Measurements from ENCODE around the gene PRSS27. TPM values are rescaled to one million over a fixed set of nuclear protein-coding genes. Genes with fewer than 3 reads are reported as not detected.

The PRSS27 gene
- polyA plus RNA-seq, 1 donor (not counting 4 experiments of a cell fraction or from before 2014, with no cell fraction given): 0.20 TPM

- Histone ChIP-seq H3K9ac (ENCODE audit: control insufficient read depth, extremely low read depth, insufficient read depth, low read length) (no peak overlapping the region), H3K9me1 (ENCODE audit: control insufficient read depth, extremely low read depth, insufficient read depth, low read length) (no peaks in the 10 kb centered on the region), H4K20me1 (ENCODE audit: control insufficient read depth, extremely low read depth, insufficient read depth, low read length) (no peaks in the 10 kb centered on the region), H3K27me3 (ENCODE audit: control insufficient read depth, extremely low read depth, insufficient read depth, low read length) (no peaks in the 10 kb centered on the region), H3K79me2 (ENCODE audit: control insufficient read depth, insufficient read depth, low read length) (no peaks in the 10 kb centered on the region), H3K4me2 (ENCODE audit: control insufficient read depth, extremely low read depth, insufficient read depth, low read depth, low read length) (no peak overlapping the region), H3K36me3 (ENCODE audit: control insufficient read depth in 2 of 2, extremely low read depth in 1 of 2, insufficient read depth in 2 of 2, low read length in 2 of 2) (no peaks in the 10 kb centered on the region), H3K4me1 (ENCODE audit: control insufficient read depth, extremely low read depth, insufficient read depth, low read length) (peaks cover 3% of the 10 kb centered on the region), H3K9me3 (ENCODE audit: control insufficient read depth, low read depth, low read length) (no peaks in the 10 kb centered on the region), H3K27ac (ENCODE audit: control insufficient read depth, insufficient read depth, low read length) (no peak overlapping the region), H2AFZ (ENCODE audit: control insufficient read depth, low read length) (no peak overlapping the region), H3K4me3 (ENCODE audit: control insufficient read depth in 2 of 3, extremely low read depth in 1 of 3, insufficient read depth in 2 of 3, low read depth in 1 of 3, low read length in 3 of 3) (no peak overlapping the region)
- TF ChIP-seq EZH2 (IDR thresholded peaks at IDR 0.05; ENCODE audit: low read length) (no peak), CTCF (optimal IDR thresholded peaks at IDR 0.05 in 1 of 3, IDR thresholded peaks at IDR 0.05 in 1 of 3, conservative IDR thresholded peaks at IDR 0.05 in 1 of 3; ENCODE audit: extremely low read depth in 1 of 3, insufficient read depth in 2 of 3, low read length in 3 of 3) (no peak)
- dilution Hi-C loops (cut with MboI; ENCODE audit: extremely low pct_ligation_motif_present, low sequenced_read_pairs): no loop called here
- DNase-seq (ENCODE audit: low read depth, low spot score) (no peak), FAIRE-seq (no peak)
Observed at GRCh38 chr16:2739625-2740430, 19.8 kb upstream of the PRSS27 start.

- no peak for FAIRE-seq
Observed at GRCh38 chr16:2738615-2739014, 18.6 kb upstream of the PRSS27 start.

More at GRCh38 chr16:2738615-2739014, 18.6 kb upstream of the PRSS27 start:
- Histone ChIP-seq H4K20me1 (ENCODE audit: control insufficient read depth, extremely low read depth, insufficient read depth, low read length) (no peaks in the 10 kb centered on the region), H3K4me1 (ENCODE audit: control insufficient read depth, extremely low read depth, insufficient read depth, low read length) (peaks cover 3% of the 10 kb centered on the region), H3K9me1 (ENCODE audit: control insufficient read depth, extremely low read depth, insufficient read depth, low read length) (no peaks in the 10 kb centered on the region), H3K4me2 (ENCODE audit: control insufficient read depth, extremely low read depth, insufficient read depth, low read depth, low read length) (no peak overlapping the region), H3K9ac (ENCODE audit: control insufficient read depth, extremely low read depth, insufficient read depth, low read length) (no peak overlapping the region), H3K27ac (ENCODE audit: control insufficient read depth, insufficient read depth, low read length) (no peak overlapping the region), H3K4me3 (ENCODE audit: control insufficient read depth in 2 of 3, extremely low read depth in 1 of 3, insufficient read depth in 2 of 3, low read depth in 1 of 3, low read length in 3 of 3) (no peak overlapping the region), H3K27me3 (ENCODE audit: control insufficient read depth, extremely low read depth, insufficient read depth, low read length) (no peaks in the 10 kb centered on the region), H3K36me3 (ENCODE audit: control insufficient read depth in 2 of 2, extremely low read depth in 1 of 2, insufficient read depth in 2 of 2, low read length in 2 of 2) (no peaks in the 10 kb centered on the region), H3K9me3 (ENCODE audit: control insufficient read depth, low read depth, low read length) (no peaks in the 10 kb centered on the region), H3K79me2 (ENCODE audit: control insufficient read depth, insufficient read depth, low read length) (no peaks in the 10 kb centered on the region), H2AFZ (ENCODE audit: control insufficient read depth, low read length) (no peak overlapping the region)
- DNase-seq (ENCODE audit: low read depth, low spot score): no peak
- TF ChIP-seq CTCF (optimal IDR thresholded peaks at IDR 0.05 in 1 of 3, IDR thresholded peaks at IDR 0.05 in 1 of 3, conservative IDR thresholded peaks at IDR 0.05 in 1 of 3; ENCODE audit: extremely low read depth in 1 of 3, insufficient read depth in 2 of 3, low read length in 3 of 3) (no peak), EZH2 (IDR thresholded peaks at IDR 0.05; ENCODE audit: low read length) (no peak)
- dilution Hi-C loops (cut with MboI; ENCODE audit: extremely low pct_ligation_motif_present, low sequenced_read_pairs): no loop called here
